Measurements from ENCODE around the gene ALAS1.
"Not testable (repeated sequence)": the region's sequence is repeated elsewhere in the genome, so short reads cannot be mapped to it uniquely, and the experiment has no call there.

The ALAS1 gene

DNA sequence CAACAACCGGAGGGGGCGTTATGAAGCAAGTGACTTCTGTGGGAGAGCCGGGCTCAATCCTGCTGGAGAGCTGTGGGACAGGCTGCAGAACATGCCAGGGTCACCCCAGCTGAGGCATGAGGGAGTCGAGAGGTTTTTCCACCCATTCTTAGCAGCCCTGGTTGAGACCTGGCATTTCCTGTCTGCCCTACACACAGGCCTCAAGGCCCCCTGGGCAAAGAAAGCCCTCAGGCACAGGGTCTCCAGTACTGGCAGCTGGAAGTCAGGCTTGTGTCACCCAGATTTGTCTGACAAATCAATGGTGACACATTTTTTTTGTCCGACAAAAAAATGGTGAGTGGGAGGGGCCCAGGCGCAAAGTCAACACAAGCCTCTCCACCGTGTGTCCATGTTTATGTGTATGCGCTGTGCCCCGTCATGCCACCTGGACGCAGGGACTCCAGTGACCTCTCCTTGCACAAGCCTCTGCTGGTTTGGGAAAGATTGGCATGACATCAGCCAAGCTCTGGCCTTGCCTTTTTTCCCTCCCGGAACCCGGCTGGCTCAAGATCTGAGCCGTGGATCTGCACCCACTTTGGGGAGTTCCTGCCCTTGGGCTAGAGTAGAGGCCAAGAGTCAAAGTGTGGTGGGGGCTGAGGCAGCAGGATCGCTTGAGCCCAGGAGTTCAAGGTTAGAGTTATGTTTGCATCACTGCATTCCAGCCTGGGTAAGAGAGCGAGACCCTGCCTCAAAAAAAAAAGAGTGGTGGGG lies 20.8 kb upstream of the ALAS1 start:
- no peak for DNase-seq

- DNase-seq: no peak
Measured at GRCh38 chr3:52177701-52178042, 20.3 kb upstream of the ALAS1 start.

GRCh38 chr3:52178126-52178525 lies 19.8 kb upstream of the ALAS1 start:
- not testable (repeated sequence) for DNase-seq

DNA sequence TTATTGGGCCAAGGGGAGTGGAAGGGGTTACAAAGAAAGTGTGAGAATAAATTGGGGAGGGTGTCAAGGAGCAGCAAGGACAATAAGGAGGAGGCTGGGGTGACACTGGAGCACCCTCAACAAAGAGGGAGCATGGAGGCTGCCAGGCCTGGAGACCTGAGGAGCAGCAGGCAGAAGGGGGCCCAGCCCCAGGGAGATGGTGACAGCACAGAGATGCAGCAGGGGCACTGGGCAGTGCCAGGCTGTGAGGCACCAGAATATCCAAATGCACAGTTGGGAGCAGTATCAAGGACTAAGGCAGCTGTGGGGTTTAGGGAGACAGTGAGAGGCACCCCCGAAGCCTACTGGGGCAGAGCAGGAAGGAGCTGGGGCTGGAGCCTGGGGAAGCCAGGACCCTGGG lies 19.4 kb upstream of the ALAS1 start:
- no peak for DNase-seq

GRCh38 chr3:52181543-52181942 lies 16.4 kb upstream of the ALAS1 start:
- no peak for DNase-seq

- DNase-seq: no peak
Measured at GRCh38 chr3:52182196-52182595, 15.8 kb upstream of the ALAS1 start.

DNA sequence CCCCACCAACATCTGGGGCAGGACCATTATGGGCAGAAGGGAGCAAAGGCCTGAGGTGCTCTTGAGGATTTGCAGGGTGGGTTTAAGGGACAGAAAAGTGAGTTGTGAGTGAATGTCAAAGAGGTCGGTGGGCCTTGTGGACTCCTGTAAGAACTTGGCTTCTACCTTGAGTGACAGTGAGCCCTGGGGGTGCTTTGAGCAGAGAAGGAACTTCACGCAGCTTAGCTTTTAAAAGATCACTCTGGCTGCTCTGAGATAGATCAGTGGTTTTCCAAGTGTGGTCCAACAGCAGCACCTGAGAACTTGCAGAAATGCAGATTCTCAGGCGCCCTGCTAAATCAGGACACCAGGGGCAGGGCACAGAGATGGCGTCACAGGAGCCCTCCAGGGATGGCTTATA lies 15.3 kb upstream of the ALAS1 start:
- DNase-seq: no peak

GRCh38 chr3:52183786-52184445 lies 14.0 kb upstream of the ALAS1 start:
- DNase-seq: no peak

DNA sequence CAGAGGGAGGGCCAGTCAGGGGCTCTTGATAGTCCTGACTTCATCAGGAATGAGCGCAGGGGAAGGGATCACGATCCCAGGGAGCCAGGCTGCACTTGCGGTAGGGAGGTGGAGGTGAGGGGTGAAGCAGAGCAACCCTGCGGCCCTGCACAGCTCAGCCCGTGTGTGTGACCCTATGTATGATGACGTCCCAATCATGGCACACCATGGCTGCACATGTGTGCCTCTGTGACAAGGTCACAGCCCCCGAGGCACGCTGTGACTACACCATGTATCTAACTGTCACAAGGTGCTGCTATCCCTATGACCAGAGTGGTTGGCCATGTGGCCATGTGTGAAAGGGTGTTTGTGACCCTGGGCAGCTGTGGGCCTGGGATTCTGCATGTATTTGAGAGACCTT lies 13.3 kb upstream of the ALAS1 start:
- DNase-seq: no peak

DNA sequence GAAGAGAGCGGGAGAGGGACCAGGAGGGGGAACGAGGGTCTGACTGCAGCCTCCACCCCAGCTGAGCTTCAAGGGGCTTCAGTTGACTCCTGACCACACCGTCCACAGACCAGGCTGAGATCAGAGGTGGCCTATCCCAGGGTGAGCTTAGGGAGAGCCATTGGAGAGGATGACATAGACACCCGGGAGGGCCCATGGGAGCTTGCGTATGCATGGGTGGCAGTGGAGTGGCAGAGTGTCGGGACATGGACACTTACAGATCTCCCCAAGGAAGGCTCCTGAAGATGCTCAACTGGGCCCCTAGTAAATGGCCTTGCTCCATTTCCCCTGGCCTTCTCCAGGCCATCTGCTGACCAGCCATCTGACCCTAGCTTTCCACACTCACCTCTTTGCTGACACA lies 12.6 kb upstream of the ALAS1 start:
- DNase-seq: no peak

GRCh38 chr3:52185837-52186236 lies 12.1 kb upstream of the ALAS1 start:
- no peak for DNase-seq

- no peak for DNase-seq
Measured at GRCh38 chr3:52186729-52187128, 11.2 kb upstream of the ALAS1 start.

- no peak for DNase-seq
Measured at GRCh38 chr3:52188556-52188955, 9.4 kb upstream of the ALAS1 start.

DNA sequence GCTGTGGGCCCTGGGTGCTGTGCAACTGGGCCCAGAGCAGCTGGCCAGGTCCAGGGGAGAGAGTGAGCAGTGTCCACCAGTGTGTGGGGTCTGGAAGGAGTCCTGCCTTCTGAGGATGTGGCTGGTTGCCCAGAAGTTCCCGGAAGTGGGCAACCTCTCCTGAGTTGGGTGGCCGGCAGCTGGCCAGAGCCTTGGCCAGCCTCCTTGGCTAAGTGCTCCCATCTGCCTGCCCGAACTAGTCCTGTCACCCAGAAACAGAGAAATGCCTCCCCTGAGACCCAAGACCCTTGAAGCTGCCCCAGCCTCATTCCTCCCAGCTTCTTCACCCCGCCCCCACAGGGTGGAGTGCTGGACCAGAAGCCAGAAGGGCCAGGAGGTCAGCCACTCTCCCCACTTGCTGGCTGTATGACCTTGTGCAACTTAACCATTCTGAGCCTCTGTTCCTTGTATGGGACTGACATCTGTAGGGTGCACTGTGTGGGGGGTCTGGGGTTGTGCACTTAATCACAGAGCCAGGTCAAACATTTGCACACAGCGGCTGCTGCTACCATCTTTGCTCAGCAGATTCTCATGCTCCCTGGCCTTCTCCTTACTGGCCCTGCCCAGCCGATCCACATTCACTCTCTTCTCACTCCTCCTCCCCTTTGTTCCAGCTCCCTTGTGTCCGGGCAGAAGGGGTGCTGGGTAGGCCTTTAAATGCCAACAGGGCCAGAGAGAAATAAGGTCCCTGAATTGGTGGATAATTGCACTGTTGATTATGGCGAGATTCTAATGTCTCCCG lies 7.5 kb upstream of the ALAS1 start:
- DNase-seq: no peak

DNA sequence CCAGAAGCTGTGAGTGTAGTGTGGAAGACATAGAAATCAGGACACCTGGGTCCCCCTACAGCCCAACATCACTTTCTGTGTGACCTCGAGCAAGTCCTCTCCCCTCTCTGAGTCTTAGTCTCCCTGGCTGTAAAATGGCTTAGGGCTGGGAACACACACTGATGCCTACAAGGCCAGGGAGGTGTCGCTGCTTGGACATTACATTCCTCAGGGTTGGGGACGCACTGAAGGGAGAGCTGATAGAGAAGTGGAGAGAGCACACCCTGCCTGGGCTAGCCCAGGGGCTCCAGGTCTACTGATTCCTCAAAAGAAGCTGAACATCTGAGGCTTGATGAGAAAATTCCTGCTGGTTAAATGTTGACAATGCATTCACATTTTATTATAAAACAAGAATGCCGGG lies 6.3 kb upstream of the ALAS1 start:
- no peak for DNase-seq

- DNase-seq: no peak
Measured at GRCh38 chr3:52193065-52193464, 4.9 kb upstream of the ALAS1 start.

- no peak for DNase-seq
Measured at GRCh38 chr3:52194485-52195290, 3.3 kb upstream of the ALAS1 start.

GRCh38 chr3:52195291-52195597 lies 2.7 kb upstream of the ALAS1 start:
- DNase-seq: no peak

DNA sequence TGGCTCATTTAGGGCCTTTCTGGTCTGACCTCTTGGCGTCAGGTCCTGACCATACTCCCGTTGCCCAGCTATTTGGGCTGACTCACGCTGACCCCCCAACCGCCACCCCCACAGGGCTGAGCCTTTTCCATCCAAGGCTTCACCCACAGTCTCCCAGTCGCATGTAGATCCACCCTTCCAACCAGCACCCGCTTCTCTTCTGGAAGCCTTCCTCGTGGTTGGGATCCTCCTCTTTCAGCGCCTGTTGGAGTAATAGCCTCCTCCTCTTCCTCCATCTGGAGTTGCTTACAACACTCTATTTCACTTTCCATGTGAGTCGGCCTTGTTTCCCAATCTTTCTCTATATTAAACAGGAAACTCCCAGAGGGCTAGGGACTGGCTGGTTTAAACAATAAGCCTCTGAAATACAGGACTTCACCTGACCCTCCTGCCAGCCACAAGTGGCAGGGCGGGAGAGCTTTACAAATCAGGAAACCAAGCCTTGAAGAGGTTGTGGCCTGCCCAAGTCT lies 2.1 kb upstream of the ALAS1 start:
- DNase-seq: no peak

DNA sequence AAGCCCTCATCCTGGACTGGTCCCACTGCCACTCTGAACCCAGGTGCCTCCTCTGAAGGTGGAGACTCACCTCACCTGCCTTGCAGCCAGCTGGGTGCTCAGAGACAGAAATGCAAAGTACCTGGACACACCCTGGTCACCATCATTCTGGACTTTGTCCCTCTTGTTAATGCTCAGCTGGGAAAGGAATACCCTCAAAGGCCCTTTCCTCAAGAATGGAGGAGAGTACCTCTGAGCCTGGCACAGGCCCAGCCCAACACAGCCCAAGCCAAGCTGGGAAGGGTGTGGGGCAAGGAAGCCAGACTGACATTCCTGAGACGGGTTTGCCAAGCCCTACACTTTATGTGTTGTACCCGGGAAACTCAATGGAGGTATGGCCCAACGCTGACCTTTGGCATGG lies 983 bp upstream of the ALAS1 start:
- no peak for DNase-seq

DNA sequence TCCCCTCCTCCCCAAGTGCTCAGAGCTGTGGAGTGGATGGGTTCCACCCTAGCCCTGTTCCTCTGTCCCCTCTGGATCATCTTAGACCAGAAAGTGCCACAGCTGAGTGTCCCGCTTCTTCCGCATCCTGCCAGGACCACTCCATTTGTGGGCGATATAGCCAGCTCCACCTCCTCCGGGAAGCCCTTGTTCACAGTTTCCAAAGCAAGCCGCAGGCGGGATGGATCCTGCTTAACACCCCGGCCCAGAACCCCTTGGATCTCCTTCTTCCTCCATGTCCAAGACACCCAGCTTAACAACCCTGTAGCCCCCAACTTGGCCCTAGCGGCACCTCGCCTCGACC lies 490 bp upstream of the ALAS1 start:
- no peak for DNase-seq

DNA sequence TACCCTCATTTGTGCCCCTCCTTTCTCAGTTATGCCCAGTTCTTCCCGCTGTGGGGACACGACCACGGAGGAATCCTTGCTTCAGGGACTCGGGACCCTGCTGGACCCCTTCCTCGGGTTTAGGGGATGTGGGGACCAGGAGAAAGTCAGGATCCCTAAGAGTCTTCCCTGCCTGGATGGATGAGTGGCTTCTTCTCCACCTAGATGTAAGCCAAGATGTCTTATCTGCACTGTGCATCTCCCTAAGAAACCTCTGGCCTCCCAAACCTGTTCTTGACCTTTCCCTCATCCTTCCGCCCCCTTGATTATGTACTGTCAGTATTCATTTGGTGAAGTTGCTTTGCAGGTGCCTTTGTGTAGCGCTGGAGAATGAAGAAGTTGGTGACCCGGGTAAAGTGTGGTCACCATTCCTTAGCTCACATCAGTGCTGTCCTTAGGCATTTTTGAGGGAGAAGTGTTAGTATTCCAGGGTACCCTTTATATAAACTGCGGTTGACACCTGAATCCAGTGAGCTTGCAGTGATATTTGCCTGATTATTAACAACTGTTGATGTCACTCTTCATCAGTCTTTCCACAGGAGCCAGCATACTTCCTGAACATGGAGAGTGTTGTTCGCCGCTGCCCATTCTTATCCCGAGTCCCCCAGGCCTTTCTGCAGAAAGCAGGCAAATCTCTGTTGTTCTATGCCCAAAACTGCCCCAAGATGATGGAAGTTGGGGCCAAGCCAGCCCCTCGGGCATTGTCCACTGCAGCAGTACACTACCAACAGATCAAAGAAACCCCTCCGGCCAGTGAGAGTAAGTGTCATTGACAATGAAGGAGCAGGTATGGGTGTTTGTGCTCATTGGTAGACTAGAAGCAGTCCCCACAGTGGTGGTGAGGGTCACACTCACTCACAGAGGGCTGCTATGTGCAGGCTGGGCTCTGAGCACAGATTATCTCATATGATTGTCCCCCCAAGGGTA lies 966 bp downstream of the ALAS1 start:
- DNase-seq: no peak

Measured in CD4-positive, alpha-beta T cell treated with Interleukin-17A for 4 hours (primary cell).